A549 (cell line): ENCODE results near the gene WFDC12. TPM values are rescaled to one million over a fixed set of nuclear protein-coding genes. Genes with fewer than 3 reads are reported as not detected.

Experiments
- ATAC-seq, 2 experiments: fragments of 200-7000 bp in 1 of 2; fragments of >200 bp in 1 of 2; cut with Nextera tagmentation in 1 of 2; cut with Tn5 transposase in 1 of 2; 3 replicates each; pipeline versions ENCODE4 v1.8.0 to v1.9.1; 2018 to 2020; ENCODE audit warnings: mild to moderate bottlenecking in 1 of 2, moderate library complexity in 1 of 2
- CTCF ChIA-PET: fragments of 300-600 bp; sonication (Branson Sonifier 250); formaldehyde crosslinking; extraction: SDS; loops from one replicate; lab custom pipeline; 2021; ENCODE audit warnings: antibody characterized with exemption, inconsistent platforms; lab: Yijun Ruan, JAX
- POLR2A ChIA-PET: fragments of 350-600 bp; formaldehyde crosslinking; extraction: SDS; loops from one replicate; lab custom pipeline; 2021; ENCODE audit warnings: antibody characterized with exemption, inconsistent platforms; lab: Yijun Ruan, JAX
- DNase-seq, 2 experiments: peaks; one replicate each; pipeline versions ENCODE4 v3.0.0 to v3.0.0-alpha.2; 2011 to 2016; ENCODE audit warnings: low read depth in 1 of 2, low spot score in 1 of 2
- FAIRE-seq: peaks from 2 replicates; lab custom pipeline; 2011; peaks lifted over from hg19 to GRCh38; lab: Jason Lieb, UNC
- H3K27ac ChIP-seq, 2 experiments: fragments of >200 bp; sonication (Bioruptor Twin); formaldehyde crosslinking; 3 replicates each; pipeline ENCODE4 v1.5.1; 2016 to 2017
- H3K4me1 ChIP-seq: fragments of >200 bp; sonication (Bioruptor Twin); formaldehyde crosslinking; 3 replicates; pipeline ENCODE4 v1.6.1; 2016
- H3K4me2 ChIP-seq: fragments of >200 bp; sonication (Bioruptor Twin); formaldehyde crosslinking; 3 replicates; pipeline ENCODE4 v1.6.1; 2016
- H3K4me3 ChIP-seq: fragments of >200 bp; sonication (Bioruptor Twin); formaldehyde crosslinking; 3 replicates; pipeline ENCODE4 v1.5.1; 2016
- H3K9me3 ChIP-seq: fragments of >200 bp; sonication (Bioruptor Twin); formaldehyde crosslinking; 3 replicates; pipeline ENCODE4 v1.6.1; 2016
- BCL3 ChIP-seq: fragments of >200 bp; sonication (Bioruptor Twin); formaldehyde crosslinking; IDR thresholded peaks from 3 replicates; pipeline ENCODE4 v1.6.1; 2016
- CHD2 ChIP-seq: fragments of 150-350 bp; IDR thresholded peaks from 2 replicates; pipeline ENCODE4 v1.6.1; 2014; ENCODE audit warnings: low read length; ENCODE audit not compliant: partially characterized antibody
- E2F6 ChIP-seq: IDR thresholded peaks from 2 replicates; pipeline ENCODE4 v1.6.1; 2012; ENCODE audit warnings: low read depth, borderline replicate concordance
- EHMT2 ChIP-seq: fragments of 200-600 bp; sonication (generic); IDR thresholded peaks from 2 replicates; pipeline ENCODE4 v1.6.1; 2016; ENCODE audit warnings: antibody characterized with exemption, low read depth, mild to moderate bottlenecking, moderate library complexity
- ELK1 ChIP-seq: fragments of 150-350 bp; IDR thresholded peaks from 2 replicates; pipeline ENCODE4 v1.6.1; 2014; ENCODE audit warnings: low read depth, mild to moderate bottlenecking, low read length
- ESRRA ChIP-seq: fragments of 150-350 bp; IDR thresholded peaks from 2 replicates; pipeline ENCODE4 v1.6.1; 2014; ENCODE audit warnings: mild to moderate bottlenecking, low read length, borderline replicate concordance
- FOSL2 ChIP-seq, 2 experiments: fragments of 450-650 bp in 1 of 2; fragments of >200 bp in 1 of 2; sonication (Bioruptor Twin) in 1 of 2; formaldehyde crosslinking; IDR thresholded peaks; 2 replicates each; pipeline versions ENCODE4 v1.5.0 to v1.6.1; 2016 to 2020; ENCODE audit warnings: mild to moderate bottlenecking in 1 of 2, moderate library complexity in 1 of 2
- HES2 ChIP-seq: fragments of >200 bp; sonication (Bioruptor Twin); formaldehyde crosslinking; IDR thresholded peaks from 2 replicates; pipeline ENCODE4 v1.6.1; 2016
- HEYL ChIP-seq: fragments of 250-450 bp; sonication (Bioruptor Pico); IDR thresholded peaks from 2 replicates; pipeline ENCODE4 v1.8.0; 2021; ENCODE audit warnings: mild to moderate bottlenecking, moderate library complexity
- HMGXB4 ChIP-seq: fragments of 250-450 bp; sonication (Bioruptor Pico); IDR thresholded peaks from 2 replicates; pipeline ENCODE4 v1.5.0; 2021; ENCODE audit warnings: mild to moderate bottlenecking, moderate library complexity, borderline replicate concordance
- KDM1A ChIP-seq: fragments of 200-600 bp; sonication (generic); IDR thresholded peaks from 2 replicates; pipeline ENCODE4 v1.6.1; 2016; ENCODE audit warnings: low read depth, mild to moderate bottlenecking
- MYC ChIP-seq: IDR thresholded peaks from 2 replicates; pipeline ENCODE4 v1.6.1; 2012; ENCODE audit warnings: mild to moderate bottlenecking, inconsistent platforms, low read length, improper control_type of control experiment, borderline replicate concordance
- NFE2L2 ChIP-seq: fragments of 150-350 bp; conservative IDR thresholded peaks from 2 replicates; pipeline ENCODE4 v1.6.1; 2014; ENCODE audit warnings: low read length
- RCOR1 ChIP-seq: fragments of 150-350 bp; IDR thresholded peaks from 2 replicates; pipeline ENCODE4 v1.6.1; 2014; ENCODE audit warnings: antibody characterized with exemption, low read length, low read depth
- REST ChIP-seq: fragments of 200-600 bp; sonication (generic); IDR thresholded peaks from 2 replicates; pipeline ENCODE4 v1.6.1; 2016; ENCODE audit warnings: antibody characterized with exemption, mild to moderate bottlenecking, moderate library complexity
- RFX5 ChIP-seq: fragments of 450-650 bp; IDR thresholded peaks from 2 replicates; pipeline ENCODE4 v1.7.1; 2014; ENCODE audit warnings: antibody characterized with exemption, mild to moderate bottlenecking, moderate library complexity
- SMC3 ChIP-seq: fragments of >200 bp; sonication (Bioruptor Twin); formaldehyde crosslinking; IDR thresholded peaks from 3 replicates; pipeline ENCODE4 v1.6.1; 2018; ENCODE audit warnings: inconsistent platforms
- TP53 ChIP-seq: fragments of 250-450 bp; sonication (Bioruptor Pico); IDR thresholded peaks from 2 replicates; pipeline ENCODE4 v1.5.0; 2021; ENCODE audit warnings: mild to moderate bottlenecking, moderate library complexity
- ZC3H11A ChIP-seq: fragments of 450-650 bp; IDR thresholded peaks from 2 replicates; pipeline ENCODE4 v1.6.1; 2014; ENCODE audit warnings: antibody characterized with exemption, mild to moderate bottlenecking
- ZFP36 ChIP-seq: fragments of 450-650 bp; IDR thresholded peaks from 2 replicates; pipeline ENCODE4 v1.6.1; 2014; ENCODE audit warnings: borderline replicate concordance; ENCODE audit not compliant: partially characterized antibody
- WGBS: methylation state at CpG from one replicate; pipeline ENCODE4 v1.1.6; 2017; ENCODE audit errors: missing lambda C conversion rate; 5-methylcytosine and 5-hydroxymethylcytosine counted together
- polyA plus RNA-seq, 4 experiments: library from polyadenylated mRNA; depleted of rRNA in 3 of 4; stranded (reverse); fragments of >200 nt; fragmentation: RNase III in 1 of 4; extraction: RNeasy Plus Mini Kit Qiagen cat#74134 plus additional on column Dnase treatment in 1 of 4; gene quantifications; 2 replicates in 3 of 4; 3 replicates in 1 of 4; pipeline ENCODE4 v1.2.3, GENCODE V29; 2011 to 2017

The WFDC12 gene
- polyA plus RNA-seq, 2 of the 4 experiments (the other 2 are of a cell fraction) = not detected

GRCh38 chr20:45088247-45088646 is 36.0 kb downstream of the WFDC12 start:
- CTCF ChIA-PET = interaction anchor here (0.7 to 3.1 kb wide), 5 partner anchors 8 to 45 kb away, joined by 3 to 21 read pairs (median 4); no protein-coding TSS in a partner anchor
- TF ChIP-seq E2F6 (no peak), RFX5 (no peak), HES2 (no peak), MYC (no peak), HEYL (CRISPR knock-in tag) (no peak), KDM1A (no peak), EHMT2 (no peak), BCL3 (no peak), ESRRA (no peak), FOSL2 (IDR thresholded peaks at IDR 0.05) (no peak), FOSL2 (CRISPR knock-in tag; IDR thresholded peaks at IDR 0.05) (no peak), TP53 (no peak), REST (no peak), ZFP36 (no peak), ZC3H11A (no peak), NFE2L2 (no peak), RCOR1 (no peak), CHD2 (no peak), SMC3 (no peak)
- TF ChIP-seq, all 56 proteins: peak for 0
- FAIRE-seq (no peak), DNase-seq (no peak), ATAC-seq (no peak)
- H3K27ac ChIP-seq = no peak overlapping the region
- H3K4me1 ChIP-seq = no peaks in the 10 kb centered on the region
- POLR2A ChIA-PET = no interaction called here
- H3K9me3 ChIP-seq = no peaks in the 10 kb centered on the region
- WGBS = 87% methylated on average over 7 of the region's 7 CpGs
- H3K4me2 ChIP-seq = no peak overlapping the region
- no peak overlapping the region for H3K4me3 ChIP-seq

GRCh38 chr20:45087814-45088213 is 36.5 kb downstream of the WFDC12 start:
- WGBS = 88% methylated on average over 1 of the region's 1 CpG
- no peak for ATAC-seq
- no peak overlapping the region for H3K27ac ChIP-seq
- no peak overlapping the region for H3K4me2 ChIP-seq
- CTCF ChIA-PET = interaction anchor here (1.0 to 3.1 kb wide), 4 partner anchors 8 to 203 kb away, joined by 3 to 21 read pairs (median 4); no protein-coding TSS in a partner anchor
- H3K4me3 ChIP-seq = no peak overlapping the region
- H3K4me1 ChIP-seq = no peaks in the 10 kb centered on the region
- POLR2A ChIA-PET = no interaction called here
- no peak for FAIRE-seq
- no peak for TF ChIP-seq ELK1
- no peak for TF ChIP-seq HMGXB4 (CRISPR knock-in tag)
- H3K9me3 ChIP-seq = peaks cover under 1% of the 10 kb centered on the region; the same call in 1 of the 3 replicates
- DNase-seq = no peak
